ENCODE data around the gene ATF4. TPM values are rescaled to one million over a fixed set of nuclear protein-coding genes. Genes with fewer than 3 reads are reported as not detected.

The ATF4 gene
- total and polyA plus RNA-seq, 2 of the 8 experiments (the other 6 are each of a cell fraction or from before 2014, with no cell fraction given): 553 to 704 TPM

DNA sequence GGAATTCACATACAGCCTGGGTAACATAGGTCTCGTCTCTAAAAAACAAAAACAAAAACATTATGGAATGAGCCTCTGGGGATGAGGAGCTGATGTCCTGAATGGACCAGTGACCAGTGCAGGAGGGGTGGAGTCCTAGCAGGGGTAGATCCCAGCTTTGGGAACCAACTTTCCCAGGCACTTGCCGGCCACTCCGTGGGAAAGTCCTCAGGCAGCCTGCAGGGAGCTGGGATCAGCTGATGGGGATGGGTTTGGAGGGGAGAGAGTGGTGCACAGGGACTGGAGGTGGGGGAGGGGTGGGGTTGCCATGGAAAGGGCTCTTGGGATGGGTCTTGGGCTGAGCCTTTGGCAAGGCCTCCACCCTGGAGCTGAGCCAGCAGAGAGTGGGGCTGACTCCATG, 44.5 kb upstream of the ATF4 start (continued):
- TF ChIP-seq, protein P1, sequence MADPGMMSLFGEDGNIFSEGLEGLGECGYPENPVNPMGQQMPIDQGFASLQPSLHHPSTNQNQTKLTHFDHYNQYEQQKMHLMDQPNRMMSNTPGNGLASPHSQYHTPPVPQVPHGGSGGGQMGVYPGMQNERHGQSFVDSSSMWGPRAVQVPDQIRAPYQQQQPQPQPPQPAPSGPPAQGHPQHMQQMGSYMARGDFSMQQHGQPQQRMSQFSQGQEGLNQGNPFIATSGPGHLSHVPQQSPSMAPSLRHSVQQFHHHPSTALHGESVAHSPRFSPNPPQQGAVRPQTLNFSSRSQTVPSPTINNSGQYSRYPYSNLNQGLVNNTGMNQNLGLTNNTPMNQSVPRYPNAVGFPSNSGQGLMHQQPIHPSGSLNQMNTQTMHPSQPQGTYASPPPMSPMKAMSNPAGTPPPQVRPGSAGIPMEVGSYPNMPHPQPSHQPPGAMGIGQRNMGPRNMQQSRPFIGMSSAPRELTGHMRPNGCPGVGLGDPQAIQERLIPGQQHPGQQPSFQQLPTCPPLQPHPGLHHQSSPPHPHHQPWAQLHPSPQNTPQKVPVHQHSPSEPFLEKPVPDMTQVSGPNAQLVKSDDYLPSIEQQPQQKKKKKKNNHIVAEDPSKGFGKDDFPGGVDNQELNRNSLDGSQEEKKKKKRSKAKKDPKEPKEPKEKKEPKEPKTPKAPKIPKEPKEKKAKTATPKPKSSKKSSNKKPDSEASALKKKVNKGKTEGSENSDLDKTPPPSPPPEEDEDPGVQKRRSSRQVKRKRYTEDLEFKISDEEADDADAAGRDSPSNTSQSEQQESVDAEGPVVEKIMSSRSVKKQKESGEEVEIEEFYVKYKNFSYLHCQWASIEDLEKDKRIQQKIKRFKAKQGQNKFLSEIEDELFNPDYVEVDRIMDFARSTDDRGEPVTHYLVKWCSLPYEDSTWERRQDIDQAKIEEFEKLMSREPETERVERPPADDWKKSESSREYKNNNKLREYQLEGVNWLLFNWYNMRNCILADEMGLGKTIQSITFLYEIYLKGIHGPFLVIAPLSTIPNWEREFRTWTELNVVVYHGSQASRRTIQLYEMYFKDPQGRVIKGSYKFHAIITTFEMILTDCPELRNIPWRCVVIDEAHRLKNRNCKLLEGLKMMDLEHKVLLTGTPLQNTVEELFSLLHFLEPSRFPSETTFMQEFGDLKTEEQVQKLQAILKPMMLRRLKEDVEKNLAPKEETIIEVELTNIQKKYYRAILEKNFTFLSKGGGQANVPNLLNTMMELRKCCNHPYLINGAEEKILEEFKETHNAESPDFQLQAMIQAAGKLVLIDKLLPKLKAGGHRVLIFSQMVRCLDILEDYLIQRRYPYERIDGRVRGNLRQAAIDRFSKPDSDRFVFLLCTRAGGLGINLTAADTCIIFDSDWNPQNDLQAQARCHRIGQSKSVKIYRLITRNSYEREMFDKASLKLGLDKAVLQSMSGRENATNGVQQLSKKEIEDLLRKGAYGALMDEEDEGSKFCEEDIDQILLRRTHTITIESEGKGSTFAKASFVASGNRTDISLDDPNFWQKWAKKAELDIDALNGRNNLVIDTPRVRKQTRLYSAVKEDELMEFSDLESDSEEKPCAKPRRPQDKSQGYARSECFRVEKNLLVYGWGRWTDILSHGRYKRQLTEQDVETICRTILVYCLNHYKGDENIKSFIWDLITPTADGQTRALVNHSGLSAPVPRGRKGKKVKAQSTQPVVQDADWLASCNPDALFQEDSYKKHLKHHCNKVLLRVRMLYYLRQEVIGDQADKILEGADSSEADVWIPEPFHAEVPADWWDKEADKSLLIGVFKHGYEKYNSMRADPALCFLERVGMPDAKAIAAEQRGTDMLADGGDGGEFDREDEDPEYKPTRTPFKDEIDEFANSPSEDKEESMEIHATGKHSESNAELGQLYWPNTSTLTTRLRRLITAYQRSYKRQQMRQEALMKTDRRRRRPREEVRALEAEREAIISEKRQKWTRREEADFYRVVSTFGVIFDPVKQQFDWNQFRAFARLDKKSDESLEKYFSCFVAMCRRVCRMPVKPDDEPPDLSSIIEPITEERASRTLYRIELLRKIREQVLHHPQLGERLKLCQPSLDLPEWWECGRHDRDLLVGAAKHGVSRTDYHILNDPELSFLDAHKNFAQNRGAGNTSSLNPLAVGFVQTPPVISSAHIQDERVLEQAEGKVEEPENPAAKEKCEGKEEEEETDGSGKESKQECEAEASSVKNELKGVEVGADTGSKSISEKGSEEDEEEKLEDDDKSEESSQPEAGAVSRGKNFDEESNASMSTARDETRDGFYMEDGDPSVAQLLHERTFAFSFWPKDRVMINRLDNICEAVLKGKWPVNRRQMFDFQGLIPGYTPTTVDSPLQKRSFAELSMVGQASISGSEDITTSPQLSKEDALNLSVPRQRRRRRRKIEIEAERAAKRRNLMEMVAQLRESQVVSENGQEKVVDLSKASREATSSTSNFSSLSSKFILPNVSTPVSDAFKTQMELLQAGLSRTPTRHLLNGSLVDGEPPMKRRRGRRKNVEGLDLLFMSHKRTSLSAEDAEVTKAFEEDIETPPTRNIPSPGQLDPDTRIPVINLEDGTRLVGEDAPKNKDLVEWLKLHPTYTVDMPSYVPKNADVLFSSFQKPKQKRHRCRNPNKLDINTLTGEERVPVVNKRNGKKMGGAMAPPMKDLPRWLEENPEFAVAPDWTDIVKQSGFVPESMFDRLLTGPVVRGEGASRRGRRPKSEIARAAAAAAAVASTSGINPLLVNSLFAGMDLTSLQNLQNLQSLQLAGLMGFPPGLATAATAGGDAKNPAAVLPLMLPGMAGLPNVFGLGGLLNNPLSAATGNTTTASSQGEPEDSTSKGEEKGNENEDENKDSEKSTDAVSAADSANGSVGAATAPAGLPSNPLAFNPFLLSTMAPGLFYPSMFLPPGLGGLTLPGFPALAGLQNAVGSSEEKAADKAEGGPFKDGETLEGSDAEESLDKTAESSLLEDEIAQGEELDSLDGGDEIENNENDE (IDR thresholded peaks at IDR 0.05; ENCODE audit: insufficient replicate concordance, low read length): no peak
- TF ChIP-seq ZNF274 (IDR thresholded peaks at IDR 0.05; ENCODE audit: borderline replicate concordance, extremely low read depth, low read length) (no peak), RNF2 (IDR thresholded peaks at IDR 0.05; ENCODE audit: borderline replicate concordance, low read depth, low read length, missing control alignments, poor library complexity, severe bottlenecking) (no peak), EZH2 (IDR thresholded peaks at IDR 0.05; ENCODE audit: low read depth, low read length, severe bottlenecking) (no peak), ASH2L (IDR thresholded peaks at IDR 0.05; ENCODE audit: low read length) (no peak), FOSL1 (IDR thresholded peaks at IDR 0.05; ENCODE audit: insufficient read depth, low read depth, low read length) (no peak), TAF1 (IDR thresholded peaks at IDR 0.05; ENCODE audit: low read depth, low read length) (no peak), EGR1 (IDR thresholded peaks at IDR 0.05; ENCODE audit: borderline replicate concordance, low read depth, low read length) (no peak)

All from H1 (cell line).